Prostate gland (tissue), 2 donors: Measurements from ENCODE around the gene TAF11.

Experiments used
- POLR2A ChIP-seq: fragments of 450-650 bp; IDR thresholded peaks from one replicate; pipeline ENCODE4 v1.6.1; 2016; ENCODE audit warnings: antibody characterized with exemption, mild to moderate bottlenecking
- TF ChIP-seq, protein P1 (sequence below), 4 experiments: fragments of 200-600 bp in 2 of 4; fragments of 450-650 bp in 2 of 4; sonication (generic) in 2 of 4; IDR thresholded peaks; 1 replicate in 3 of 4; 2 replicates in 1 of 4; pipeline ENCODE4 v1.5.1; 2016 to 2019; ENCODE audit warnings: antibody characterized with exemption in 4 of 4, mild to moderate bottlenecking in 2 of 4, moderate library complexity in 2 of 4

GRCh38 chr6:34837528-34837927 lies 50.3 kb downstream of the TAF11 start:
- TF ChIP-seq, protein P1, sequence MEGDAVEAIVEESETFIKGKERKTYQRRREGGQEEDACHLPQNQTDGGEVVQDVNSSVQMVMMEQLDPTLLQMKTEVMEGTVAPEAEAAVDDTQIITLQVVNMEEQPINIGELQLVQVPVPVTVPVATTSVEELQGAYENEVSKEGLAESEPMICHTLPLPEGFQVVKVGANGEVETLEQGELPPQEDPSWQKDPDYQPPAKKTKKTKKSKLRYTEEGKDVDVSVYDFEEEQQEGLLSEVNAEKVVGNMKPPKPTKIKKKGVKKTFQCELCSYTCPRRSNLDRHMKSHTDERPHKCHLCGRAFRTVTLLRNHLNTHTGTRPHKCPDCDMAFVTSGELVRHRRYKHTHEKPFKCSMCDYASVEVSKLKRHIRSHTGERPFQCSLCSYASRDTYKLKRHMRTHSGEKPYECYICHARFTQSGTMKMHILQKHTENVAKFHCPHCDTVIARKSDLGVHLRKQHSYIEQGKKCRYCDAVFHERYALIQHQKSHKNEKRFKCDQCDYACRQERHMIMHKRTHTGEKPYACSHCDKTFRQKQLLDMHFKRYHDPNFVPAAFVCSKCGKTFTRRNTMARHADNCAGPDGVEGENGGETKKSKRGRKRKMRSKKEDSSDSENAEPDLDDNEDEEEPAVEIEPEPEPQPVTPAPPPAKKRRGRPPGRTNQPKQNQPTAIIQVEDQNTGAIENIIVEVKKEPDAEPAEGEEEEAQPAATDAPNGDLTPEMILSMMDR (IDR thresholded peaks at IDR 0.05), result no peak
- no peak for TF ChIP-seq POLR2A
